Endodermal cell (in vitro differentiated cells): ENCODE measurements around the gene HOXA9. TPM values are rescaled to one million over a fixed set of nuclear protein-coding genes. Genes with fewer than 3 reads are reported as not detected.

ENCODE experiments used
- DNase-seq: peaks from one replicate; pipeline ENCODE4 v3.0.0-alpha.2; 2017
- H3K27ac ChIP-seq: 2 replicates; pipeline ENCODE4 v1.5.1; 2013; ENCODE audit warnings: mild to moderate bottlenecking, low read depth, low read length, moderate library complexity
- H3K27me3 ChIP-seq: 2 replicates; pipeline ENCODE4 v1.6.1; 2013; ENCODE audit warnings: mild to moderate bottlenecking, low read length, moderate library complexity; ENCODE audit not compliant: insufficient read depth, control insufficient read depth, poor library complexity, severe bottlenecking
- H3K36me3 ChIP-seq: 2 replicates; pipeline ENCODE4 v1.7.0; 2013; ENCODE audit warnings: mild to moderate bottlenecking, low read length, moderate library complexity; ENCODE audit not compliant: control insufficient read depth, insufficient read depth
- H3K4me1 ChIP-seq: one replicate; pipeline ENCODE4 v1.7.0; 2013; ENCODE audit warnings: low read length; ENCODE audit not compliant: control insufficient read depth, insufficient read depth
- H3K4me3 ChIP-seq: 2 replicates; pipeline ENCODE4 v1.5.1; 2013; ENCODE audit warnings: mild to moderate bottlenecking, low read length, moderate library complexity
- H3K9ac ChIP-seq: 2 replicates; pipeline ENCODE4 v1.6.1; 2013; ENCODE audit warnings: mild to moderate bottlenecking, low read length, moderate library complexity; ENCODE audit not compliant: poor library complexity, severe bottlenecking; ENCODE audit errors: extremely low read depth
- H3K9me3 ChIP-seq: 2 replicates; pipeline ENCODE4 v1.6.1; 2013; ENCODE audit warnings: mild to moderate bottlenecking, low read length, moderate library complexity; ENCODE audit not compliant: control insufficient read depth
- H3K27ac Mint-ChIP-seq: 2 replicates; pipeline ENCODE4 v1.8.0; 2020; ENCODE audit warnings: mixed read lengths
- H3K27me3 Mint-ChIP-seq: 2 replicates; pipeline ENCODE4 v1.8.0; 2021; ENCODE audit warnings: mild to moderate bottlenecking, mixed read lengths; ENCODE audit not compliant: insufficient read depth
- H3K36me3 Mint-ChIP-seq: 2 replicates; pipeline ENCODE4 v1.8.0; 2020; ENCODE audit warnings: low read depth, mixed read lengths
- H3K4me1 Mint-ChIP-seq: 2 replicates; pipeline ENCODE4 v1.8.0; 2020; ENCODE audit warnings: mixed read lengths
- H3K4me3 Mint-ChIP-seq: 2 replicates; pipeline ENCODE4 v1.8.0; 2020; ENCODE audit warnings: mild to moderate bottlenecking, moderate library complexity, mixed read lengths
- H3K9me3 Mint-ChIP-seq: 2 replicates; pipeline ENCODE4 v1.8.0; 2020; ENCODE audit warnings: mild to moderate bottlenecking, mixed read lengths
- WGBS, 2 experiments: methylation state at CpG; one replicate each; pipeline versions ENCODE4 v1.1.5 to v1.1.7; 2013; ENCODE audit warnings: missing lambda C conversion rate in 2 of 2, mixed read lengths in 1 of 2; ENCODE audit not compliant: insufficient coverage in 1 of 2, insufficient read length in 1 of 2; 5-methylcytosine and 5-hydroxymethylcytosine counted together
- total RNA-seq, 2 donors: library from RNA; stranded (reverse); fragmentation: NEBNext Ultra II Directional in 1 of 2; extraction: Animal tissue kit (Norgen Biotek cat#: 25700) in 1 of 2; gene quantifications; 2 replicates in 1 of 2; 3 replicates in 1 of 2; pipeline ENCODE4 v1.2.1, GENCODE V29; 2021
- TF ChIP-seq, protein P1 (sequence below): fragments of 200-600 bp; sonication (generic); conservative IDR thresholded peaks from 2 replicates; pipeline ENCODE4 v1.5.0; 2021; ENCODE audit warnings: antibody characterized with exemption, mild to moderate bottlenecking

The HOXA9 gene
- total RNA-seq, 2 donors from 2014 or later, result not detected

DNA sequence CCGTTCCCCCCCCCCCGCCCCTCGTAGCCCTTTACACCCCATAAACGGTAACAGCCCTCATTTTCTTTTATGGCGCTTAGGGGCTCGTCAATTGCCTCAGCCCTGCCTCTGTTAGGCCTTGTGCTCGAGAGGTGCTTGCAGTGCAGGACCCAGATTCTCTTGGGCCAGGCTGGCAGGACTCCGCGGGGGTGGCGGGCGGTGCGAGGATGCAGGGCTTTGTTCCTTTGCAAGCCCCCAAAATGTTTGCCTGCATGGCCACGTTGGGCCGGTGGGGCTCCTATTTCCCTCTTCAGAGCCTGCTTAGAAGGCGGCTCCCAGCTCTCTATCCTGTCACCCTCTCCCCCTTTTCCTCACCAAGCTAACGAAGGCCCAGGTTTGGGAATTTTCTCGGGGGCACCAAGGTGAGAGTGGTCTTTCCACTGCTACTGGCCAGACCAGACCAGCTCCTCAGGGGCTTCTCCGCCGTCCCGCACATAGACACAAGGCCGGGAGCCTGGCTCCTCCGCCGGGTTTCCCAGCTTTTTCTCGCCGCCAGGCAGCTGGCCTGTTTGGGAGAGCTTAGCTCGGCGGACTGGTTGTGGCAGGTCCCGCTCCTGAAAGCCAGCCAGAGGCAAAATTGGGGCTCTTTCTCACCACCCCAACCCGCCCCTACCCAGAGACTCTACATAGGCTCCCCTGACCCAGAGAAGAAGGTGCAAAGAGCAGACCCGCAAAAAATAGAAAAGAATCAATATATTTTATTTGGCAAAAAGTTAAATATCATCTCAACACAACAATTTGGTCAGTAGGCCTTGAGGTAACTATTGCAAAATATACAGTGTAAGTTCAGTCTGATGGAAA, 3.4 kb downstream of the HOXA9 start:
- Mint-ChIP-seq H3K36me3 (peaks cover 2% of the 10 kb centered on the region), H3K4me1 (no peaks in the 10 kb centered on the region), H3K4me3 (no peak overlapping the region), H3K27ac (no peak overlapping the region), H3K27me3 (peaks cover 99% of the 10 kb centered on the region), H3K9me3 (peaks cover 28% of the 10 kb centered on the region)
- no peak for DNase-seq
- H3K27me3 ChIP-seq, result peaks cover 100% of the 10 kb centered on the region
- H3K4me3 ChIP-seq, result no peak overlapping the region
- H3K4me1 ChIP-seq, result no peaks in the 10 kb centered on the region
- WGBS, 2 experiments, result 22 to 30% methylated on average over 11 to 27 of the region's 30 CpGs
- H3K36me3 ChIP-seq, result no peaks in the 10 kb centered on the region
- TF ChIP-seq, protein P1, sequence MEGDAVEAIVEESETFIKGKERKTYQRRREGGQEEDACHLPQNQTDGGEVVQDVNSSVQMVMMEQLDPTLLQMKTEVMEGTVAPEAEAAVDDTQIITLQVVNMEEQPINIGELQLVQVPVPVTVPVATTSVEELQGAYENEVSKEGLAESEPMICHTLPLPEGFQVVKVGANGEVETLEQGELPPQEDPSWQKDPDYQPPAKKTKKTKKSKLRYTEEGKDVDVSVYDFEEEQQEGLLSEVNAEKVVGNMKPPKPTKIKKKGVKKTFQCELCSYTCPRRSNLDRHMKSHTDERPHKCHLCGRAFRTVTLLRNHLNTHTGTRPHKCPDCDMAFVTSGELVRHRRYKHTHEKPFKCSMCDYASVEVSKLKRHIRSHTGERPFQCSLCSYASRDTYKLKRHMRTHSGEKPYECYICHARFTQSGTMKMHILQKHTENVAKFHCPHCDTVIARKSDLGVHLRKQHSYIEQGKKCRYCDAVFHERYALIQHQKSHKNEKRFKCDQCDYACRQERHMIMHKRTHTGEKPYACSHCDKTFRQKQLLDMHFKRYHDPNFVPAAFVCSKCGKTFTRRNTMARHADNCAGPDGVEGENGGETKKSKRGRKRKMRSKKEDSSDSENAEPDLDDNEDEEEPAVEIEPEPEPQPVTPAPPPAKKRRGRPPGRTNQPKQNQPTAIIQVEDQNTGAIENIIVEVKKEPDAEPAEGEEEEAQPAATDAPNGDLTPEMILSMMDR, result no peak
- peaks cover 25% of the 10 kb centered on the region for H3K9me3 ChIP-seq
- H3K9ac ChIP-seq, result no peak overlapping the region
- peak overlapping the region; percentile 44 for H3K27ac ChIP-seq

DNA sequence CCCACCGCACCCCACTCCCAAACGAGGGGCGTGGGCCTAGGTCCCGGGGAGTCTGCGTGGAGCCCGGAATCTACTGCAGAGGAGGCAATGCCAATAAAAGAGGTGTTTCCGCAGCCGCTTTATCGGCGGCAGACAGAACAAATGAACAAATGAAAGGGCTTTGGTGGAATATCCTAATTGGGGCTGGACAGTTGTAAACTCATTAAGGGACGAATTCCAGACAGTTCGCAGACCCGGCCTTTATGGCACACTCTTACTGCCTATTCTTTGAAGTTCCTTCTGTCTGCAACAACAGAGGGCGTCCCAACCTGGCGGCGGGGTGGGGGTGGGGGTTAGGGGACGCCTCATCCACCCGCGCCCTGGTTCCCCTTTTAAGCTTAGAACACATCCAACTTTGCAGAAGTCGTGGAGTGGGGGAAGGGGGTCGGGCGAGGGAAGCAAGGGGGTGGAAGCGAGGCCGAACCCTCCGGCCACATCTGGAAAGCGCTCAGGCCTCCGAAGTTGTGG, 4.1 kb downstream of the HOXA9 start:
- DNase-seq, result no peak
- Histone ChIP-seq H3K4me3 (no peak overlapping the region), H3K9me3 (peaks cover 26% of the 10 kb centered on the region), H3K9ac (no peak overlapping the region), H3K4me1 (no peaks in the 10 kb centered on the region), H3K27ac (no peak overlapping the region), H3K27me3 (peaks cover 100% of the 10 kb centered on the region), H3K36me3 (no peaks in the 10 kb centered on the region)
- TF ChIP-seq, protein P1, result no peak
- peaks cover 99% of the 10 kb centered on the region for H3K27me3 Mint-ChIP-seq
- peak overlapping the region; percentile 42 for H3K4me3 Mint-ChIP-seq
- H3K36me3 Mint-ChIP-seq, result peaks cover 2% of the 10 kb centered on the region
- no peak overlapping the region for H3K27ac Mint-ChIP-seq
- H3K9me3 Mint-ChIP-seq, result peaks cover 32% of the 10 kb centered on the region
- no peaks in the 10 kb centered on the region for H3K4me1 Mint-ChIP-seq
- WGBS, 2 experiments, result 0 to 12% methylated on average over 10 to 20 of the region's 27 CpGs

DNA sequence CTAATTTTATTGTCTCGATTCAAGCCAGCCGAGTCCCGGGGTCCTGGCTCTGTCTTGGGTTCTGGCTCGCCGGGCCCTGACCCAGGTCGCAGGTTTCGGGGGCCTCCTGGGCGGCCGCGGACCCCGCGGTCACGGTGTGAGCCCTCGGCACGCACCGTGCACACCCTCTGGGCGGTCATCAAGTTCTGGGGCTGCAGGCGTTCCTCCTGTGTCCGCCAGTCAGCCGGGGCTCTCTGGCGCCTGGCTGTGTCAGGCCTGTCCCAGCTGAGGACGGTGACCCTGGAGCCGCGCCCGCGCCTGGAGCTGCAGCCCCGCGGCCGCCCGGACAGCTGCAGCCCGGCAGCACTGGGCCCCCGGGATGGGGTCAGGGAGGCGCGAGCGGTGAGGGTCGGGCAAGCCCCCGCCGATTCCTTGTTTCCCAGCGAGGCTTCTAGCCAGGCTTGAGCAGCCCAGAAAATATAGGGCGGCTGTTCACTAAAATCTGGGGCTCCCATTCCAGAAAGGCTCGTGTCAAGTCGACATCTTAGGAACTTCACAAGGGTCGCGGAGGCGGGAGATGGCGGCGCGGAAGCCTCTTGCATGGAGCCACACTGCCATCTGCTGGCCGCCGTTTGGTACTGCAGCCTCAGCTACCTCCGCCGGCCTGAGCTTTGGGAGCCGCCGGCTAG, 4.7 kb downstream of the HOXA9 start:
- Histone ChIP-seq H3K36me3 (no peaks in the 10 kb centered on the region), H3K27me3 (peaks cover 100% of the 10 kb centered on the region), H3K4me3 (peak overlapping the region; percentile 74), H3K9ac (no peak overlapping the region), H3K4me1 (no peaks in the 10 kb centered on the region), H3K9me3 (peaks cover 26% of the 10 kb centered on the region), H3K27ac (peak overlapping the region; percentile 36)
- H3K4me3 Mint-ChIP-seq, result peak overlapping the region; percentile 42
- H3K27me3 Mint-ChIP-seq, result peaks cover 99% of the 10 kb centered on the region
- no peak overlapping the region for H3K27ac Mint-ChIP-seq
- TF ChIP-seq, protein P1, result peak; percentile 98
- DNase-seq, result peak; percentile 96
- H3K4me1 Mint-ChIP-seq, result no peaks in the 10 kb centered on the region
- peaks cover 32% of the 10 kb centered on the region for H3K9me3 Mint-ChIP-seq
- H3K36me3 Mint-ChIP-seq, result peaks cover 2% of the 10 kb centered on the region
- 9 to 12% methylated on average over 28 to 54 of the region's 54 CpGs for WGBS, 2 experiments
